Activated CD4-positive, alpha-beta memory T cell treated with anti-CD3 and anti-CD28 coated beads, Interleukin-2, amount 10 ng/mL, durations not matched to agents 7 days and 5 days (primary cell): ENCODE data around the gene TMEM31. TPM values are rescaled to one million over a fixed set of nuclear protein-coding genes. Genes with fewer than 3 reads are reported as not detected.

ENCODE experiments used
- CTCF ChIA-PET: fragments of 350-600 bp; sonication (Branson Sonifier 250); formaldehyde crosslinking; loops from one replicate; lab custom pipeline; 2021; ENCODE audit warnings: antibody characterized with exemption, inconsistent platforms; lab: Charles Lee
- POLR2A ChIA-PET: fragments of 350-600 bp; sonication (Branson Sonifier 250); formaldehyde crosslinking; loops from one replicate; lab custom pipeline; 2021; ENCODE audit warnings: antibody characterized with exemption; lab: Charles Lee
- DNase-seq: peaks from one replicate; pipeline ENCODE4 v3.0.0-alpha.2; 2020
- H3K27ac Mint-ChIP-seq: one replicate; pipeline ENCODE4 v1.8.0; 2021; ENCODE audit warnings: mild to moderate bottlenecking, mixed read lengths
- H3K27me3 Mint-ChIP-seq: one replicate; pipeline ENCODE4 v1.8.0; 2021; ENCODE audit warnings: mixed read lengths
- H3K36me3 Mint-ChIP-seq: one replicate; pipeline ENCODE4 v1.8.0; 2021; ENCODE audit warnings: low read depth, mixed read lengths
- H3K4me1 Mint-ChIP-seq: one replicate; pipeline ENCODE4 v1.8.0; 2021; ENCODE audit warnings: mixed read lengths
- H3K4me3 Mint-ChIP-seq: one replicate; pipeline ENCODE4 v1.8.0; 2021; ENCODE audit warnings: mild to moderate bottlenecking, mixed read lengths
- H3K9me3 Mint-ChIP-seq: one replicate; pipeline ENCODE4 v1.8.0; 2021; ENCODE audit warnings: mixed read lengths
- total RNA-seq, 2 experiments: library from RNA; stranded (reverse); gene quantifications; one replicate each; pipeline ENCODE4 v1.2.3, GENCODE V29; 2021

Gene TMEM31
- total RNA-seq: not detected

GRCh38 chrX:103710609-103711008, at the start of gene TMEM31:
Gene TMEM31, plus strand, starts transcription at chrX:103710909. Its CDS starts 1,350 bp downstream, at chrX:103712259.
- Mint-ChIP-seq H3K4me1 (no peaks in the 10 kb centered on the region), H3K4me3 (no peak within 1 kb of the TSS), H3K27me3 (no peaks in the 10 kb centered on the region), H3K9me3 (no peaks in the 10 kb centered on the region), H3K36me3 (no peaks in the 10 kb centered on the region), H3K27ac (no peak within 1 kb of the TSS)
- ChIA-PET CTCF (interaction anchor here (0.8 to 3.2 kb wide), 6 partner anchors 8 to 177 kb away, joined by 3 to 8 read pairs (median 3); no protein-coding TSS in a partner anchor), POLR2A (no interaction called here)
- DNase-seq: no peak

GRCh38 chrX:103663981-103664762, 46.5 kb upstream of the TMEM31 start:
- ChIA-PET POLR2A (no interaction called here), CTCF (no interaction called here)
- Mint-ChIP-seq H3K4me1 (no peaks in the 10 kb centered on the region), H3K27ac (no peak overlapping the region), H3K9me3 (no peaks in the 10 kb centered on the region), H3K4me3 (no peak overlapping the region), H3K36me3 (no peaks in the 10 kb centered on the region), H3K27me3 (peaks cover 14% of the 10 kb centered on the region)
- DNase-seq: no peak

- no peaks in the 10 kb centered on the region for H3K9me3 Mint-ChIP-seq
- H3K27me3 Mint-ChIP-seq: peaks cover 14% of the 10 kb centered on the region
- no peaks in the 10 kb centered on the region for H3K4me1 Mint-ChIP-seq
- no peak overlapping the region for H3K4me3 Mint-ChIP-seq
- POLR2A ChIA-PET: no interaction called here
- CTCF ChIA-PET: no interaction called here
- H3K36me3 Mint-ChIP-seq: no peaks in the 10 kb centered on the region
- no peak for DNase-seq
- H3K27ac Mint-ChIP-seq: no peak overlapping the region
These were observed 44.3 kb upstream of the TMEM31 start for GRCh38 chrX:103666202-103667107.

- peaks cover 2% of the 10 kb centered on the region for H3K27me3 Mint-ChIP-seq
- POLR2A ChIA-PET: no interaction called here
- H3K4me3 Mint-ChIP-seq: no peak overlapping the region
- no peaks in the 10 kb centered on the region for H3K36me3 Mint-ChIP-seq
- H3K27ac Mint-ChIP-seq: no peak overlapping the region
- H3K4me1 Mint-ChIP-seq: no peaks in the 10 kb centered on the region
- no peak for DNase-seq
- no peaks in the 10 kb centered on the region for H3K9me3 Mint-ChIP-seq
- CTCF ChIA-PET: no interaction called here
These were observed 41.0 kb upstream of the TMEM31 start for GRCh38 chrX:103669745-103670144.

- no peak for DNase-seq
- H3K27me3 Mint-ChIP-seq: no peaks in the 10 kb centered on the region
- CTCF ChIA-PET: no interaction called here
- POLR2A ChIA-PET: no interaction called here
- H3K9me3 Mint-ChIP-seq: no peaks in the 10 kb centered on the region
- H3K36me3 Mint-ChIP-seq: peaks cover 35% of the 10 kb centered on the region
- H3K27ac Mint-ChIP-seq: no peak overlapping the region
- H3K4me3 Mint-ChIP-seq: no peak overlapping the region
- peaks cover 2% of the 10 kb centered on the region for H3K4me1 Mint-ChIP-seq
These were observed 35.9 kb upstream of the TMEM31 start for GRCh38 chrX:103674531-103675454.

- peaks cover 2% of the 10 kb centered on the region for H3K4me1 Mint-ChIP-seq
- DNase-seq: no peak
- H3K27ac Mint-ChIP-seq: no peak overlapping the region
- no peak overlapping the region for H3K4me3 Mint-ChIP-seq
- ChIA-PET POLR2A (no interaction called here), CTCF (no interaction called here)
- H3K36me3 Mint-ChIP-seq: peaks cover 41% of the 10 kb centered on the region
- H3K9me3 Mint-ChIP-seq: no peaks in the 10 kb centered on the region
- no peaks in the 10 kb centered on the region for H3K27me3 Mint-ChIP-seq
These were observed 32.3 kb upstream of the TMEM31 start for GRCh38 chrX:103678199-103678993.

- ChIA-PET CTCF (no interaction called here), POLR2A (no interaction called here)
- peaks cover 13% of the 10 kb centered on the region for H3K4me1 Mint-ChIP-seq
- no peak for DNase-seq
- H3K4me3 Mint-ChIP-seq: no peak overlapping the region
- no peaks in the 10 kb centered on the region for H3K9me3 Mint-ChIP-seq
- no peak overlapping the region for H3K27ac Mint-ChIP-seq
- H3K36me3 Mint-ChIP-seq: peaks cover 43% of the 10 kb centered on the region
- no peaks in the 10 kb centered on the region for H3K27me3 Mint-ChIP-seq
These were observed 29.3 kb upstream of the TMEM31 start for GRCh38 chrX:103681443-103681842.

- DNase-seq: no peak
- Mint-ChIP-seq H3K27ac (peak overlapping the region; percentile 75), H3K27me3 (no peaks in the 10 kb centered on the region), H3K4me1 (peaks cover 12% of the 10 kb centered on the region), H3K36me3 (peaks cover 18% of the 10 kb centered on the region), H3K4me3 (peak overlapping the region; percentile 79), H3K9me3 (no peaks in the 10 kb centered on the region)
- CTCF ChIA-PET: interaction anchor here (0.8 to 2.4 kb wide), 2 partner anchors 234 to 471 kb away, joined by 4 to 6 read pairs; partner anchors contain the start of gene SLC25A53
- POLR2A ChIA-PET: interaction anchor here (1.5 to 2.5 kb wide), 2 partner anchors 56 to 235 kb away, joined by 6 to 10 read pairs; partner anchors contain the start of gene TCEAL1
These were observed 25.3 kb upstream of the TMEM31 start for GRCh38 chrX:103685396-103685795.

- no peaks in the 10 kb centered on the region for H3K9me3 Mint-ChIP-seq
- H3K4me3 Mint-ChIP-seq: peak within 1 kb of the TSS; percentile 79
- peak; percentile 90 for DNase-seq
- POLR2A ChIA-PET: interaction anchor here (1.3 to 2.5 kb wide), 3 partner anchors 57 to 234 kb away, joined by 3 to 10 read pairs (median 6); partner anchors contain the start of gene TCEAL1
- H3K27me3 Mint-ChIP-seq: no peaks in the 10 kb centered on the region
- H3K27ac Mint-ChIP-seq: peak within 1 kb of the TSS; percentile 75
- peaks cover 18% of the 10 kb centered on the region for H3K36me3 Mint-ChIP-seq
- H3K4me1 Mint-ChIP-seq: peaks cover 12% of the 10 kb centered on the region
- CTCF ChIA-PET: interaction anchor here (0.6 to 2.4 kb wide), 5 partner anchors 10 to 512 kb away, joined by 3 to 6 read pairs (median 4); no protein-coding TSS in a partner anchor
These were observed 24.3 kb upstream of the TMEM31 start, which contains the start of gene MORF4L2 for GRCh38 chrX:103686199-103687072. Gene MORF4L2, minus strand, starts transcription at chrX:103686699. Its CDS starts 9,672 bp downstream, at chrX:103677027.

- Mint-ChIP-seq H3K4me1 (peaks cover 12% of the 10 kb centered on the region), H3K36me3 (peaks cover 16% of the 10 kb centered on the region), H3K9me3 (no peaks in the 10 kb centered on the region), H3K27me3 (no peaks in the 10 kb centered on the region), H3K4me3 (no peak overlapping the region), H3K27ac (no peak overlapping the region)
- ChIA-PET POLR2A (interaction anchor here (1.3 to 2.5 kb wide), 2 partner anchors 230 to 233 kb away, joined by 3 to 10 read pairs; no protein-coding TSS in a partner anchor), CTCF (interaction anchor here (0.6 to 2.4 kb wide), 4 partner anchors 10 to 511 kb away, joined by 3 to 6 read pairs (median 4); no protein-coding TSS in a partner anchor)
- peak; percentile 86 for DNase-seq
These were observed 23.5 kb upstream of the TMEM31 start for GRCh38 chrX:103687073-103687695.
